ENCODE data around the gene MIB2.

DNA sequence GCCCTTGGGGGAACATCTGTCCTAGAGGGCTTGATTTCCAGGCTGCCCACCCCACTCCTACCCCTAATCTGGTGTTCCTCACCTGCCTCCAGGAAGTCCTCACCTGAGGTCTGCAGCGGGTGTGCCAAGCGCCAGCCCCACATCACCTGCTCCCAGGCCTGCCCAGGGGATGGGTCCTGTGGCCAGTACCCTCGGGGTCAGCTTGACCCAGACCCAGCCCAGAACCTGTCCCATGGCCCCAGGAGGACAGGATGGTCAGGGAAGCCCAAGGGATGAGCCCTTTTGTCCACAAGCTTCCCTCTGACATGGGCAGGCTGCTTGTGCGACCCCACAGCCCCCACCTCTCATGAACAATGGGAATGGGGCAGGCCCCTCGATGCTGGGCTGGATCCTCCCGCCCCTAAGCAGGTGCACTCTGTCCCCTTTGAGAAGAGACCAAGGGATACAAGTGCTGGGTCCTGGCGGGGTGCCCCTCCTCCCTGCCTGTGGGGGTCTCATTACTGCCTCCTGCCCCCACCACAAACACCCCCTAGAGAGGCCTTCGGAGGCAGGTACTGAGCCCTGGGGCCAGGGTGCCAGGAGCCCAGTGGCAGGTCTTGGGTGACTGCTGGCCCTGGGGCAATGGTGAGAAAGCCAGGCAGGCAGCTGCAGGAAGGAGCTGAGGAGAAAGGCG lies 3.2 kb downstream of the MIB2 start:
- TF ChIP-seq, protein P1, sequence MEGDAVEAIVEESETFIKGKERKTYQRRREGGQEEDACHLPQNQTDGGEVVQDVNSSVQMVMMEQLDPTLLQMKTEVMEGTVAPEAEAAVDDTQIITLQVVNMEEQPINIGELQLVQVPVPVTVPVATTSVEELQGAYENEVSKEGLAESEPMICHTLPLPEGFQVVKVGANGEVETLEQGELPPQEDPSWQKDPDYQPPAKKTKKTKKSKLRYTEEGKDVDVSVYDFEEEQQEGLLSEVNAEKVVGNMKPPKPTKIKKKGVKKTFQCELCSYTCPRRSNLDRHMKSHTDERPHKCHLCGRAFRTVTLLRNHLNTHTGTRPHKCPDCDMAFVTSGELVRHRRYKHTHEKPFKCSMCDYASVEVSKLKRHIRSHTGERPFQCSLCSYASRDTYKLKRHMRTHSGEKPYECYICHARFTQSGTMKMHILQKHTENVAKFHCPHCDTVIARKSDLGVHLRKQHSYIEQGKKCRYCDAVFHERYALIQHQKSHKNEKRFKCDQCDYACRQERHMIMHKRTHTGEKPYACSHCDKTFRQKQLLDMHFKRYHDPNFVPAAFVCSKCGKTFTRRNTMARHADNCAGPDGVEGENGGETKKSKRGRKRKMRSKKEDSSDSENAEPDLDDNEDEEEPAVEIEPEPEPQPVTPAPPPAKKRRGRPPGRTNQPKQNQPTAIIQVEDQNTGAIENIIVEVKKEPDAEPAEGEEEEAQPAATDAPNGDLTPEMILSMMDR (IDR thresholded peaks at IDR 0.05), result no peak
- TF ChIP-seq POLR2A (IDR thresholded peaks at IDR 0.05), result no peak

Data from esophagus squamous epithelium (tissue), 4 donors.